GM12892 (cell line): ENCODE measurements around the gene TFAP2A.

Experiments used
- POLR2A ChIP-seq: IDR thresholded peaks from 2 replicates; pipeline ENCODE4 v1.6.1; 2011; ENCODE audit warnings: low read depth, low read length, control low read depth
- POLR2AphosphoS5 ChIP-seq: IDR thresholded peaks from 2 replicates; pipeline ENCODE4 v1.6.1; 2011; ENCODE audit warnings: low read depth, low read length, control low read depth
- TAF1 ChIP-seq: IDR thresholded peaks from 2 replicates; pipeline ENCODE4 v1.6.1; 2011; ENCODE audit warnings: low read depth, mild to moderate bottlenecking, control low read depth, low read length, borderline replicate concordance

DNA sequence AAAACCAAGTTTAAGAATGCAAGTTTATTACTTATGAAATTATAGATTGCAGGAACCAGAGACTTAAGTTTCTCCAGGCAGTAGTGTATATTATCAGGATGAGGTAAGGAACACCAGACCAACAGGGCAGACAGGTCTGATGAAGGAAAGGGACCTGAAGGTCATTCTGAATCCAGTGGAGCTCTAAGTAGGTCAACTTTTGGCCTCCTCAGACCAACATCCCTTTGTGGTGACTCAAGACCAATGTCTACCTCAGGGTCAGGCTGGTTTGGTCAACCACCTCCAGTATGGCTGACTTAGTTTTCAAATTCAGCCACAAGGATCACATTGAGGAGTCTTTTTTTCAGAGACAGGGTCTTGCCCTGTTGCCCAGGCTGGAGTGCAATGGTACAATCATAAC, 38.7 kb upstream of the TFAP2A start:
- TF ChIP-seq POLR2A, result no peak
- TF ChIP-seq POLR2AphosphoS5, result no peak
- TF ChIP-seq TAF1, result no peak
